Activated CD4-positive, alpha-beta T cell treated with anti-CD3 and anti-CD28 coated beads for 48 hours (primary cell): ENCODE measurements around the gene ZNF664.

Experiments used
- DNase-seq: peaks from one replicate; pipeline ENCODE4 v3.0.0-alpha.2; 2020

The ZNF664 gene

GRCh38 chr12:124035163-124035562 lies 62.1 kb downstream of the ZNF664 start:
- DNase-seq, result no peak

GRCh38 chr12:124036171-124036598 lies 63.2 kb downstream of the ZNF664 start:
- no peak for DNase-seq

- peak; percentile 49 for DNase-seq
Observed at GRCh38 chr12:124036657-124037109, 63.7 kb downstream of the ZNF664 start.

GRCh38 chr12:124037331-124037730 lies 64.3 kb downstream of the ZNF664 start:
- no peak for DNase-seq

GRCh38 chr12:124039276-124039675 lies 66.3 kb downstream of the ZNF664 start:
- no peak for DNase-seq

- no peak for DNase-seq
Observed at GRCh38 chr12:124040291-124040690, 67.3 kb downstream of the ZNF664 start.

- DNase-seq, result no peak
Observed at GRCh38 chr12:124040737-124041136, 67.7 kb downstream of the ZNF664 start.

GRCh38 chr12:124041907-124042306 lies 68.9 kb downstream of the ZNF664 start:
- no peak for DNase-seq

GRCh38 chr12:124044021-124044420 lies 71.0 kb downstream of the ZNF664 start:
- no peak for DNase-seq

- peak; percentile 14 for DNase-seq
Observed at GRCh38 chr12:124044809-124045321, 71.8 kb downstream of the ZNF664 start.

- no peak for DNase-seq
Observed at GRCh38 chr12:124045671-124046455, 72.8 kb downstream of the ZNF664 start.

- DNase-seq, result no peak
Observed at GRCh38 chr12:124046456-124046740, 73.4 kb downstream of the ZNF664 start.

GRCh38 chr12:124047045-124047566 lies 74.1 kb downstream of the ZNF664 start:
- DNase-seq, result no peak

GRCh38 chr12:124049451-124050094 lies 76.6 kb downstream of the ZNF664 start:
- no peak for DNase-seq

GRCh38 chr12:124053851-124054250 lies 80.8 kb downstream of the ZNF664 start:
- DNase-seq, result no peak

- no peak for DNase-seq
Observed at GRCh38 chr12:124055066-124055465, 82.1 kb downstream of the ZNF664 start.

- DNase-seq, result no peak
Observed at GRCh38 chr12:124057691-124058090, 84.7 kb downstream of the ZNF664 start.

GRCh38 chr12:124059752-124060151 lies 86.7 kb downstream of the ZNF664 start:
- no peak for DNase-seq
